ENCODE results near the gene MEIOSIN. TPM values are rescaled to one million over a fixed set of nuclear protein-coding genes. Genes with fewer than 3 reads are reported as not detected.
A peak's percentile ranks its signal among the peaks of the same experiment; 100 is the strongest.

The MEIOSIN gene
- polyA plus RNA-seq, 1 donor (not counting 4 experiments of a cell fraction or from before 2014, with no cell fraction given), result not detected

DNA sequence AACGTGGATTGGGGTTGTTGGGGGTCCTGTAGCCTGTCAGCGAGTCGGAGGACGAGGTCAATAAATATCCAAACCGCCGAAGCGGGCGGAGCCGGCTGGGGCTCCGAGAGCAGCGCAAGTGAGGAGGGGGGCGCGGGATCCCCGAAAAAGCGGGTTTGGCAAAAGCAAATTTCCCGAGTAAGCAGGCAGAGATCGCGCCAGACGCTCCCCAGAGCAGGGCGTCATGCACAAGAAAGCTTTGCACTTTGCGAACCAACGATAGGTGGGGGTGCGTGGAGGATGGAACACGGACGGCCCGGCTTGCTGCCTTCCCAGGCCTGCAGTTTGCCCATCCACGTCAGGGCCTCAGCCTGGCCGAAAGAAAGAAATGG, 36.6 kb downstream of the MEIOSIN start:
- peak overlapping the region; percentile 72 for H3K9ac ChIP-seq (ENCODE audit: control insufficient read depth, extremely low read depth, insufficient read depth, low read length)
- no peak overlapping the region for H2AFZ ChIP-seq (ENCODE audit: control insufficient read depth, low read length)
- H4K20me1 ChIP-seq (ENCODE audit: control insufficient read depth, extremely low read depth, insufficient read depth, low read length), result peaks cover 6% of the 10 kb centered on the region
- peaks cover 0 to 4% of the 10 kb centered on the region in 2 experiments for H3K36me3 ChIP-seq (ENCODE audit: control insufficient read depth in 2 of 2, extremely low read depth in 1 of 2, insufficient read depth in 2 of 2, low read length in 2 of 2)
- DNase-seq (ENCODE audit: low read depth, low spot score), result no peak
- H3K4me3 ChIP-seq (ENCODE audit: control insufficient read depth in 2 of 3, extremely low read depth in 1 of 3, insufficient read depth in 2 of 3, low read depth in 1 of 3, low read length in 3 of 3), result peak overlapping the region; percentile 41 to 80 (median 73)
- H3K79me2 ChIP-seq (ENCODE audit: control insufficient read depth, insufficient read depth, low read length), result no peaks in the 10 kb centered on the region
- dilution Hi-C loops (cut with MboI; ENCODE audit: extremely low pct_ligation_motif_present, low sequenced_read_pairs), result no loop called here
- peak overlapping the region; percentile 98 for H3K4me2 ChIP-seq (ENCODE audit: control insufficient read depth, extremely low read depth, insufficient read depth, low read depth, low read length)
- no peaks in the 10 kb centered on the region for H3K9me1 ChIP-seq (ENCODE audit: control insufficient read depth, extremely low read depth, insufficient read depth, low read length)
- peak overlapping the region; percentile 49 for H3K27ac ChIP-seq (ENCODE audit: control insufficient read depth, insufficient read depth, low read length)
- TF ChIP-seq EZH2 (IDR thresholded peaks at IDR 0.05; ENCODE audit: low read length), result no peak
- TF ChIP-seq, protein P1, sequence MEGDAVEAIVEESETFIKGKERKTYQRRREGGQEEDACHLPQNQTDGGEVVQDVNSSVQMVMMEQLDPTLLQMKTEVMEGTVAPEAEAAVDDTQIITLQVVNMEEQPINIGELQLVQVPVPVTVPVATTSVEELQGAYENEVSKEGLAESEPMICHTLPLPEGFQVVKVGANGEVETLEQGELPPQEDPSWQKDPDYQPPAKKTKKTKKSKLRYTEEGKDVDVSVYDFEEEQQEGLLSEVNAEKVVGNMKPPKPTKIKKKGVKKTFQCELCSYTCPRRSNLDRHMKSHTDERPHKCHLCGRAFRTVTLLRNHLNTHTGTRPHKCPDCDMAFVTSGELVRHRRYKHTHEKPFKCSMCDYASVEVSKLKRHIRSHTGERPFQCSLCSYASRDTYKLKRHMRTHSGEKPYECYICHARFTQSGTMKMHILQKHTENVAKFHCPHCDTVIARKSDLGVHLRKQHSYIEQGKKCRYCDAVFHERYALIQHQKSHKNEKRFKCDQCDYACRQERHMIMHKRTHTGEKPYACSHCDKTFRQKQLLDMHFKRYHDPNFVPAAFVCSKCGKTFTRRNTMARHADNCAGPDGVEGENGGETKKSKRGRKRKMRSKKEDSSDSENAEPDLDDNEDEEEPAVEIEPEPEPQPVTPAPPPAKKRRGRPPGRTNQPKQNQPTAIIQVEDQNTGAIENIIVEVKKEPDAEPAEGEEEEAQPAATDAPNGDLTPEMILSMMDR (optimal IDR thresholded peaks at IDR 0.05 in 1 of 3, IDR thresholded peaks at IDR 0.05 in 1 of 3, conservative IDR thresholded peaks at IDR 0.05 in 1 of 3; ENCODE audit: extremely low read depth in 1 of 3, insufficient read depth in 2 of 3, low read length in 3 of 3), result no peak
- H3K9me3 ChIP-seq (ENCODE audit: control insufficient read depth, low read depth, low read length), result no peaks in the 10 kb centered on the region
- peaks cover 15% of the 10 kb centered on the region for H3K4me1 ChIP-seq (ENCODE audit: control insufficient read depth, extremely low read depth, insufficient read depth, low read length)
- H3K27me3 ChIP-seq (ENCODE audit: control insufficient read depth, extremely low read depth, insufficient read depth, low read length), result no peaks in the 10 kb centered on the region
- FAIRE-seq, result no peak

DNA sequence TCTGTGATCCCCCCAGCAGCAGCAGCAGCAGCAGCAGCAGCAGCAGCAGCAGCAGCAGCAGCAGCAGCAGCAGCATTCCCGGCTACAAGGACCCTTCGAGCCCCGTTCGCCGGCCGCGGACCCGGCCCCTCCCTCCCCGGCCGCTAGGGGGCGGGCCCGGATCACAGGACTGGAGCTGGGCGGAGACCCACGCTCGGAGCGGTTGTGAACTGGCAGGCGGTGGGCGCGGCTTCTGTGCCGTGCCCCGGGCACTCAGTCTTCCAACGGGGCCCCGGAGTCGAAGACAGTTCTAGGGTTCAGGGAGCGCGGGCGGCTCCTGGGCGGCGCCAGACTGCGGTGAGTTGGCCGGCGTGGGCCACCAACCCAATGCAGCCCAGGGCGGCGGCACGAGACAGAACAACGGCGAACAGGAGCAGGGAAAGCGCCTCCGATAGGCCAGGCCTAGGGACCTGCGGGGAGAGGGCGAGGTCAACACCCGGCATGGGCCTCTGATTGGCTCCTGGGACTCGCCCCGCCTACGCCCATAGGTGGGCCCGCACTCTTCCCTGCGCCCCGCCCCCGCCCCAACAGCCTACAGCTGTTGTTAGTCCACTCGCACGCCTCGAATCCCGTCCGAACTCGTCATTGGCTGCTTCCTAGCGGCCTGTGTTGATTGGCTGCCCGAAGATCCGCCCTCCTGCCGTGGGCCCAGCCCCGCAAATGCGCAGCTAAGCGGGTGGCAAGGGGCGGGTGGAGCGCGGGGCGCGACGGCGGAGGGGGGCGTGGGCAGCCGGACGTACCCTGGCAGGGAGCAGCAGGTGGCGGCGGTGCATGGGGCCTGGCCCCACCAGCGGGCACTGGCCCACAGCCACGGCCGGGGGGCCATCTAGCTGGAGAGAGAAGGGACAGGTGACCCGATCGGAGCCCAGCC, 37.2 kb downstream of the MEIOSIN start:
- no peaks in the 10 kb centered on the region for H3K9me1 ChIP-seq (ENCODE audit: control insufficient read depth, extremely low read depth, insufficient read depth, low read length)
- peak overlapping the region; percentile 43 for H2AFZ ChIP-seq (ENCODE audit: control insufficient read depth, low read length)
- DNase-seq (ENCODE audit: low read depth, low spot score), result peak; percentile 92
- H3K27me3 ChIP-seq (ENCODE audit: control insufficient read depth, extremely low read depth, insufficient read depth, low read length), result no peaks in the 10 kb centered on the region
- peaks cover 0 to 4% of the 10 kb centered on the region in 2 experiments for H3K36me3 ChIP-seq (ENCODE audit: control insufficient read depth in 2 of 2, extremely low read depth in 1 of 2, insufficient read depth in 2 of 2, low read length in 2 of 2)
- H3K79me2 ChIP-seq (ENCODE audit: control insufficient read depth, insufficient read depth, low read length), result no peaks in the 10 kb centered on the region
- H3K27ac ChIP-seq (ENCODE audit: control insufficient read depth, insufficient read depth, low read length), result peak overlapping the region; percentile 54
- H3K4me2 ChIP-seq (ENCODE audit: control insufficient read depth, extremely low read depth, insufficient read depth, low read depth, low read length), result peak overlapping the region; percentile 98
- H3K4me1 ChIP-seq (ENCODE audit: control insufficient read depth, extremely low read depth, insufficient read depth, low read length), result peaks cover 15% of the 10 kb centered on the region
- no peaks in the 10 kb centered on the region for H3K9me3 ChIP-seq (ENCODE audit: control insufficient read depth, low read depth, low read length)
- peaks cover 6% of the 10 kb centered on the region for H4K20me1 ChIP-seq (ENCODE audit: control insufficient read depth, extremely low read depth, insufficient read depth, low read length)
- dilution Hi-C loops (cut with MboI; ENCODE audit: extremely low pct_ligation_motif_present, low sequenced_read_pairs), result no loop called here
- FAIRE-seq, result peak; percentile 70
- H3K4me3 ChIP-seq (ENCODE audit: control insufficient read depth in 2 of 3, extremely low read depth in 1 of 3, insufficient read depth in 2 of 3, low read depth in 1 of 3, low read length in 3 of 3), result peak overlapping the region; percentile 41 to 80 (median 73)
- H3K9ac ChIP-seq (ENCODE audit: control insufficient read depth, extremely low read depth, insufficient read depth, low read length), result peak overlapping the region; percentile 72
- TF ChIP-seq, protein P1 (optimal IDR thresholded peaks at IDR 0.05 in 1 of 3, IDR thresholded peaks at IDR 0.05 in 1 of 3, conservative IDR thresholded peaks at IDR 0.05 in 1 of 3; ENCODE audit: extremely low read depth in 1 of 3, insufficient read depth in 2 of 3, low read length in 3 of 3), result peak; percentile 57 to 95 (median 74)
- TF ChIP-seq EZH2 (IDR thresholded peaks at IDR 0.05; ENCODE audit: low read length), result no peak

Data from keratinocyte (primary cell).